GM18508 (cell line): ENCODE results near the gene SEMA3D.
A peak's percentile ranks its signal among the peaks of the same experiment; 100 is the strongest.

Source experiments
- ATAC-seq: cut with Tn5 transposase; IDR thresholded peaks from one replicate; pipeline ENCODE4 v1.9.1; 2021; ENCODE audit warnings: moderate number of reproducible peaks; ENCODE audit not compliant: insufficient read depth, unreplicated experiment

Gene SEMA3D

GRCh38 chr7:85185424-85186082, 1.3 kb downstream of the SEMA3D start:
- ATAC-seq, result no peak

GRCh38 chr7:85184599-85185423, 2.0 kb downstream of the SEMA3D start:
- no peak for ATAC-seq

GRCh38 chr7:85183296-85183695, 3.6 kb downstream of the SEMA3D start:
- ATAC-seq, result no peak

GRCh38 chr7:85178531-85179298, 8.1 kb downstream of the SEMA3D start:
- no peak for ATAC-seq

DNA sequence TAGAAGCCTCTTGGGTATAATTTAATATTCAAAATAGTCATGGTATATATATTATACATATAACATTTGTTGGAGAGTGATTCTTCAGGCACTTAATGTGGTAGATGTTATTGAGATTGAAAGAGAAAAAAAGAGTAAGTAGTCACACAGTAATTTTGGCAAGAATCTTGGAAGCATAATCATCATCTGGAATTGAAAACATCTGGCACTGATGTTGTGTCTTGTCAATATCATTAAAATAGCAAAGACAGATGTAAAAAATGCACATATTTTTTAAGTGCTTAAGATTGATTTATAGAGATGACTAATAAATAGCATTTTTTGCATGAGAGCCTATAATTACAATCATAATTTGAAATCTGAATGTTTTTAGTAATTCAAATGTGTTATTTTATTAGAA, 9.5 kb downstream of the SEMA3D start:
- ATAC-seq, result no peak

DNA sequence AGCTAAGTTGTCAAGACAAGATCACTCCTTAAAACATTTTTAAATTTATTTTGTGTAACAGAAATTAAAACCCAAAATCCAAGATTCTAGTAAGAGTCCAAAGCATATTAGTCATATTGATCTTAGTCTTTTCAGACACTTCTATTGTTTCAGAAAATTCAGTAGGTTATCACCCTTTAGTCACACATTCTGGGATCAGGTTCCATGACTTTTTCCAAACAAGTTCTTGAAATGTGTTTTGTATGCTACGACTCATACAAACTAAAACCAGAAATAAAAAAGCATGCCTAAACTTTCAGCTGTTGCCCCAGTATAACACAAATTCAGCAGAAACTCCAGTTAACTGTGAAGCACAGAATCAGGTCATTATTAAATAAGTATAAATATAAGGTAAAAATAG, 10.7 kb downstream of the SEMA3D start:
- ATAC-seq, result no peak

DNA sequence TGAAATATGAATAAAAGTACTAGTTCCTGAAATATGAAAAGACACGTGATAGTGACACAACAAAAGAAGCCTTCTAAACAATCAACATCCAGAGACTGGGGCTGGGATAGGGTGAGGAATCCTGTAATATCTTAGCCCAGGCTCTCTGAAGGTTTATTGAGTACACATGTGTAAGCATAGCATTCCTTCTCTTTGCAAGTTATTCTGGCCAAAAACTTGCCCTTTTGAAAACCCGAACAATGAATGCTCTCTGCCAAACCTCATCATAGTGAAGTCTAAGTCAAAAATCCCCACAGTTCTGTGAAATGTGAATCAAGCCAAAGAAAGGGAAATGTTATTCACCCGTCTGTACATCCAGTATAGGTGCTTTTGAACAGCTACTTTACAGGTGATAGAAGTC, 11.6 kb downstream of the SEMA3D start:
- no peak for ATAC-seq

DNA sequence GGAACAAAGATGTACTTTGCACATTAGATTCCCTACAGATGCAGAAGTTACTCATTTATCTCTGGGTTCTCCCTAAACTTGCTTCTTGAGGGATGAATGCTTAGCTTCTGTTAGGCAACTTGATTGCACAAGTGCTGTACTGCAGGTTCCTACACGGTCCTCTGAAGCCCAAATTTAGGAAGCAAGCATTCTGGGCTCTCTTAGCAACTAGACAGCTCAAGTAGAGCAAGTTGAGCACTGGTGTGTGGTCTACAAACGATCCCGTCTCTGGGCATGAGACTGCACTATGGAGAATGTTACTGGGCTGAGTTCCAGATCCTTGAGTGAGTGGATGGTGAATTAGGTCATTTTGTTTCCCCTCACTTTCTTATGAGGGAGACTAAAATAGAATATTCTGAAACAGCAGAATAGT, 14.3 kb downstream of the SEMA3D start:
- ATAC-seq, result no peak

DNA sequence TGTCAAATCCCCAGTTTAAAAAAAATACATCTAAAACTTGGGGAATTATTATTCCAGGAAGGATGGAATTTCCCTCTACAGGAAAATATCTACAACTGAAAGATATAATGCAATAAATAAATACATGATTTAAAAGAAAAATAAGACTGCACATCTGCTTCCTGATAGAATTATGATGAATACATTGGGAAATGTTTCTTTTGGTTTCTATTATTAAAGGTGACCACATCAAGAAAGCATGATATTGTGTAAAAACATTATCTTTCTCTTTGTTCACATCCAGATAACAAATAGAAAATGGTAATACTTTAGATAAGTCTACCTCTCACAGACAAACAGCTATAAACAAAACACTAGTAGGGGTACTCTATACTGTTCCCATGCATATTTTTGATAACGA, 19.2 kb downstream of the SEMA3D start:
- no peak for ATAC-seq

DNA sequence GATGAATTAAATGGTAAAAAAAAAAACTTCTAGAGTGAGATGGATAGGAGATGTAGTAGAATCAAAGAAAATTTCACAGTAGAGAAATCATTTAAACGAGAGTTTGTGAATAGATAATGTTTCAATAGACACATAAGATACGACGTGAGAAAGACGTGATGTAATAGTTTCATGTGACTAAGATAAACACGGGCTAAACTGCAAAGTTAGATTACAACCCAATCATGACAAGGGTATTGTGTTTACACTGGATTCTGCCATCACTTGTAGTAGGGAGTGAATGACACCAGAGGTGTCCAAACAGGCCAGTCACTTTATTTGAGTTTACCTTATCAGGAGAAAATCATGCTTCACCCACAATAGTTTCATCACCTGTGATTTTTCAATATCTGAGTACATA, 21.6 kb downstream of the SEMA3D start:
- no peak for ATAC-seq

DNA sequence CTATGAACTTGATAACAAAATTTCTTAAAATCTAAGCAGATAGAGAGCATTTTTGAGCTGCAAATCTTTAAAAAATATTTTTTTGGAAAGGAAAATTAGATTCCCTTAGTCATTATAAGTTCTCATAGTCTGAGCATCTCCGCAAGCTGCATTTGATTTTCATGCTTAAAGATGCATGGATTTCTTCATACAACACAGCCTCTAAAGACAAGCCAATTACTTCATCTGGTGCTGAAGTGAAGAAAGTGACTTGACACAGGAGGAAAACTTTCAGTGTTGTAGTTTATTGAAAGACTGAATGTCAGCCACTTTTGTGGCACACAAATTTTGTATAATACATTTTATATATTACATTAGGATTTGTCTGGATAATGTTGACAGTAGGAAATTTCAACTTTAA, 22.5 kb downstream of the SEMA3D start:
- ATAC-seq, result no peak

- ATAC-seq, result no peak
These were observed 24.1 kb downstream of the SEMA3D start for GRCh38 chr7:85162721-85163120.

- peak; percentile 90 for ATAC-seq
These were observed 26.6 kb downstream of the SEMA3D start for GRCh38 chr7:85160223-85160622.

DNA sequence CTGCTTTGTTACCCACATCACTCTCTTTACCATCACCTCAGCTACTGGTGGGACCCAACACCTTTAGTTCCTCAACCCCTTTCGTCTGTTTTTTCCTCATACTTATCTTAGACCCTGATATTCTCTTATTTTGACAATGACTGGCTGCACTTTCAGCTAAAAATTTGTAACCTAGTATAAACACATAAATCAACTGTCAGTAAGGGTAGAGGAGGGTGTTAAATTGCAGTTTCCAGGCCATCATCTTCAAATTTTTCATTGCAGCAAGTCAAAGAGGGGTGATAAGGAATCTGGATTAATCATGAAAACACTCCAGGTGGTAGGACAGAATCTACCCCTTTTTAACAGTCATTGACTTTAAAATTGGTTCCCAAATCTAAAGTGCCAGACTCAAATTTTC, 27.9 kb downstream of the SEMA3D start:
- no peak for ATAC-seq

DNA sequence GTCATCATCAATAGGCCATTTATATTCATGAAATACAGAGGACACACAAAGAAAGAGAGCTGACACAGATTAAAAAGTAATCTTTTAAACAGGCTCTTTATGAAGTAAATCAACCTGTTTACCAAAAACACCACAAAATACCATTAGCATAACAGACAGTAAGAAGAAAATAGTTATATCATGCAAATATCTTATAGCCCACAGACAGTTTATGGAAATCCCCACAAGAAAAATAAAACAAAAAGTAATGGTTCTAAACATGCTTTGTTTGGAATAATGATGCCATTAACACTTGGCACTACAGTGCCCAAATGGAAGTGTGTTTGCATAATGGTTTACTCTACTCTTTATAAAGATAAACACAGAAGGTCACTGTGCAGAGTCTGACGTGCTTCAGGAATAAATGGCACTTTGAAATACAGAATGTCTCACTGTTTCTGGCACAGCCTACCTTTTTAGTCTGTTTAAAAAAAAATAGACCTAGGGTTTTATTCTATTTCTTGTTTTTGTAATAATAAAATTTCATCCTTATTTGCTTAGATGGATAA, 30.1 kb downstream of the SEMA3D start:
- no peak for ATAC-seq

DNA sequence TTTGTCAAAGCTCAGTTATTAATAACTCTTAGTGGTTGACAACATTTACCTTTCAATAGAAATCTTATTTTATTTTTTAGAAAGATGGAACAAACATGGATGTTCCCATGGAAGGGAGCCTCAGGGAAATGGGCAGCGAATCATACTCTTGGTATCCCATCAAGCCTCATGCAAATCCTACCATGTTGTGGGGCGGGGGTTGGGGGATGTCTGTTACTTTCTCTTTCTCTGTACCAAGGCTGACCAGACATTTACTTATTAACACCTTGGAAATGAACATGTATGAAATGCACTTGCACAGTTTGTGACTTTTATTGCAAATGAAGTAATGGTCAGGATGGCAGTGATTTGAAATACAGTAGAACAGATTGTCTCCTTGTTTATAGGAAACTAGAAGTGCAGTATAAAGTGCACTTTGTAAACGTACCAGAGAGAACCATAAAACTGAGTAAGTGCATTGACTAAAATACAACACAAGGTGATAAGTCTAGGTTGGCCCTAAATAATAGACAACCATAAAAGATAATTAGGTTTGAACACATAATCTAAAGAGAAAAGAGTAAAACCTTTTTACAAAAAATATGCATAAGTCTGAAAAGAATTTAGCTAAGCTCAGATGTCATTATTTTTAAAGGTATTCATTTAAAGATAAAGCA, 32.4 kb downstream of the SEMA3D start:
- peak; percentile 49 for ATAC-seq

- no peak for ATAC-seq
These were observed 33.1 kb downstream of the SEMA3D start for GRCh38 chr7:85153715-85154114.

- ATAC-seq, result no peak
These were observed 36.2 kb downstream of the SEMA3D start for GRCh38 chr7:85150624-85151023.

GRCh38 chr7:85144771-85145170, 42.1 kb downstream of the SEMA3D start:
- no peak for ATAC-seq

- no peak for ATAC-seq
These were observed 50.9 kb downstream of the SEMA3D start for GRCh38 chr7:85135977-85136376.
